Progenitor cell of endocrine pancreas (in vitro differentiated cells): ENCODE data around the gene ZDHHC21. TPM values are rescaled to one million over a fixed set of nuclear protein-coding genes. Genes with fewer than 3 reads are reported as not detected.
"Not testable (repeated sequence)": the region's sequence is repeated elsewhere in the genome, so short reads cannot be mapped to it uniquely, and the experiment has no call there.

Experiments used
- DNase-seq: peaks from one replicate; pipeline ENCODE4 v3.0.0; 2021; ENCODE audit warnings: low spot score; ENCODE audit not compliant: unreplicated experiment
- H3K27ac Mint-ChIP-seq: 2 replicates; pipeline ENCODE4 v1.8.0; 2021; ENCODE audit warnings: mild to moderate bottlenecking, moderate library complexity, mixed read lengths
- H3K27me3 Mint-ChIP-seq: 2 replicates; pipeline ENCODE4 v1.8.0; 2021; ENCODE audit warnings: mixed read lengths
- H3K36me3 Mint-ChIP-seq: 2 replicates; pipeline ENCODE4 v1.8.0; 2022; ENCODE audit warnings: mixed read lengths; ENCODE audit not compliant: insufficient read depth
- H3K4me1 Mint-ChIP-seq: 2 replicates; pipeline ENCODE4 v1.8.0; 2021; ENCODE audit warnings: low read depth, mixed read lengths
- H3K4me3 Mint-ChIP-seq: 2 replicates; pipeline ENCODE4 v1.8.0; 2021; ENCODE audit warnings: low read depth, mild to moderate bottlenecking, moderate library complexity, mixed read lengths
- H3K9me3 Mint-ChIP-seq: 2 replicates; pipeline ENCODE4 v1.8.0; 2021; ENCODE audit warnings: low read depth, mixed read lengths
- total RNA-seq: library from RNA; stranded (reverse); gene quantifications from 2 replicates; pipeline ENCODE4 v1.2.1, GENCODE V29; 2021
- TF ChIP-seq, protein P1 (sequence below): fragments of 200-600 bp; sonication (generic); IDR thresholded peaks from one replicate; pipeline ENCODE4 v1.5.0; 2021; ENCODE audit warnings: antibody characterized with exemption, mild to moderate bottlenecking; ENCODE audit not compliant: unreplicated experiment

ZDHHC21 gene
- total RNA-seq, 1 donor from 2014 or later = 20.0 TPM

DNA sequence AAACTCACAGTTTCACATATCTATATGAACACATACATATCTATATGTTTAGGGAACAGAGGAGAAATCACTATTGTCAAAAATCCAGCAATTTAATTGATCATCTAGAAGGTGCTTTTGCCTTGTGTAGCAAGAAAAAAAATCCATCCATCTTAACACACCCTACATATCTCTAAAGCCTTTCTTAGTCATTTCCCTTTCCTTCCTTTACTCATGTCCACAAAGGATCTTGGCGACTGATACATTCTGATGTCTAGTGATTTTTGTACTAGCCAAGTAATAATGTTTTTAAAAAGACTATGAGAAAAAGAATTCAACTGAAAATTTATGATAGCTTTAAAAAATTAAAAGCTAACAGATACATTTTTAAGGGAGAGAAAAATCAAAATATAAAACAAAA lies 22.5 kb downstream of the ZDHHC21 start:
- H3K4me3 Mint-ChIP-seq = no peak overlapping the region
- no peaks in the 10 kb centered on the region for H3K4me1 Mint-ChIP-seq
- TF ChIP-seq, protein P1, sequence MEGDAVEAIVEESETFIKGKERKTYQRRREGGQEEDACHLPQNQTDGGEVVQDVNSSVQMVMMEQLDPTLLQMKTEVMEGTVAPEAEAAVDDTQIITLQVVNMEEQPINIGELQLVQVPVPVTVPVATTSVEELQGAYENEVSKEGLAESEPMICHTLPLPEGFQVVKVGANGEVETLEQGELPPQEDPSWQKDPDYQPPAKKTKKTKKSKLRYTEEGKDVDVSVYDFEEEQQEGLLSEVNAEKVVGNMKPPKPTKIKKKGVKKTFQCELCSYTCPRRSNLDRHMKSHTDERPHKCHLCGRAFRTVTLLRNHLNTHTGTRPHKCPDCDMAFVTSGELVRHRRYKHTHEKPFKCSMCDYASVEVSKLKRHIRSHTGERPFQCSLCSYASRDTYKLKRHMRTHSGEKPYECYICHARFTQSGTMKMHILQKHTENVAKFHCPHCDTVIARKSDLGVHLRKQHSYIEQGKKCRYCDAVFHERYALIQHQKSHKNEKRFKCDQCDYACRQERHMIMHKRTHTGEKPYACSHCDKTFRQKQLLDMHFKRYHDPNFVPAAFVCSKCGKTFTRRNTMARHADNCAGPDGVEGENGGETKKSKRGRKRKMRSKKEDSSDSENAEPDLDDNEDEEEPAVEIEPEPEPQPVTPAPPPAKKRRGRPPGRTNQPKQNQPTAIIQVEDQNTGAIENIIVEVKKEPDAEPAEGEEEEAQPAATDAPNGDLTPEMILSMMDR = no peak
- no peaks in the 10 kb centered on the region for H3K27me3 Mint-ChIP-seq
- peaks cover 12% of the 10 kb centered on the region for H3K36me3 Mint-ChIP-seq
- H3K9me3 Mint-ChIP-seq = no peaks in the 10 kb centered on the region
- no peak overlapping the region for H3K27ac Mint-ChIP-seq
- no peak for DNase-seq

DNA sequence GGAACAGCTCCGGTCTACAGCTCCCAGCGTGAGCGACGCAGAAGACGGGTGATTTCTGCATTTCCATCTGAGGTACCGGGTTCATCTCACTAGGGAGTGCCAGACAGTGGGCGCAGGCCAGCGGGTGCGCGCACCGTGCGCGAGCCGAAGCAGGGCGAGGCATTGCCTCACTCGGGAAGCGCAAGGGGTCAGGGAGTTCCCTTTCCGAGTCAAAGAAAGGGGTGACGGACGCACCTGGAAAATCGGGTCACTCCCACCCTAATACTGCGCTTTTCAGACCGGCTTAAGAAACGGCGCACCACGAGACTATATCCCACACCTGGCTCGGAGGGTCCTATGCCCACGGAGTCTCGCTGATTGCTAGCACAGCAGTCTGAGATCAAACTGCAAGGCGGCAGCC lies 29.2 kb downstream of the ZDHHC21 start:
- not testable (repeated sequence) for H3K9me3 Mint-ChIP-seq, H3K4me3 Mint-ChIP-seq, H3K36me3 Mint-ChIP-seq, DNase-seq, H3K27me3 Mint-ChIP-seq, H3K4me1 Mint-ChIP-seq, H3K27ac Mint-ChIP-seq

DNA sequence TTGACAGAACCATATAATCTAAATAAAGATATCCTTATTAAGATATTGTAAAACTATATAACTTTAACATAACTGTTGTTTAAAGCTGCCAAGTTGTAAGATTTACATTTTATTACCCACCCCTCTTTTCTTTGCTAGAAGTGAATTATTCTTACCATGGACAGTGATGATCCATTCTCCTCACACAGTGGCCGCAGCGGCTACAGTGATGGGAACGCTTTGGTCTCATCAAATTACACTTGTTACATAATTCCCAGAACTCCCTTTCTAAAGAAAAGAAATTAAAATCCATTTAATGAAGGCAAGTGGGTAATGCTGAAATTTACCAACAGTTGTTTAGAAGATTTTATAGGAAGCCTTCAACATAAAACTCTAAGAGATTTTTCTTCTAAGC lies 31.2 kb downstream of the ZDHHC21 start:
- no peak overlapping the region for H3K27ac Mint-ChIP-seq
- H3K4me1 Mint-ChIP-seq = no peaks in the 10 kb centered on the region
- H3K36me3 Mint-ChIP-seq = peaks cover 25% of the 10 kb centered on the region
- no peaks in the 10 kb centered on the region for H3K27me3 Mint-ChIP-seq
- DNase-seq = no peak
- H3K4me3 Mint-ChIP-seq = no peak overlapping the region
- H3K9me3 Mint-ChIP-seq = no peaks in the 10 kb centered on the region
- TF ChIP-seq, protein P1 = no peak

DNA sequence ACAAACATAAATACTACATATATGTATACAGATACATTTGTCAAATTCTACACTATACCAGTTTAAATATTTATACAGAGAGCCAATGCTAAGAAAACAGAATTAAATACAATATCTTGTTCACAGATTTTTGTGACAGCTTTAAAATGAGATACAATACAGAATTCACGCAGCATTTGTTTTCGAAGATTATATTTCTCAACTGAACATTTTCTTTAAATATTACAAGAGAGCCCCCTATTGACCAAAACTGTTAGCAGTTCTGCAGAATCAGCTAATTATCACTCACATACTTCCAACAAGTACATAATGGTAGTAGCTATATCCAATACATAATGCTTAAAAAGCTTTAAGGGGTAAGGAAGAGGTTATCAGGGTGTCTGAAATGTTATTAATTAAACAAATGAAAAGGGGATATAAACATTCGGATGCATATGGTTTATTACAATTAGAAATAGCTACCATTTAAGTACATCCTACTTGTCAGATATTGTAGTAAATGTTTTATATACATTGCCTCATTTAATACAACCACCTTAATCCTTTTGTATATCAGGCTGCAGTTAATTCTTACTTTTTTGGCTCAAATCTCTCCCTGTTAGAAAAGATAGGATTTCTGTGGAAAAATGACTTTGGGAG lies 31.7 kb downstream of the ZDHHC21 start:
- Mint-ChIP-seq H3K27ac (no peak overlapping the region), H3K36me3 (peaks cover 29% of the 10 kb centered on the region), H3K27me3 (no peaks in the 10 kb centered on the region), H3K9me3 (no peaks in the 10 kb centered on the region), H3K4me1 (no peaks in the 10 kb centered on the region), H3K4me3 (no peak overlapping the region)
- DNase-seq = no peak
- TF ChIP-seq, protein P1 = peak; percentile 64

DNA sequence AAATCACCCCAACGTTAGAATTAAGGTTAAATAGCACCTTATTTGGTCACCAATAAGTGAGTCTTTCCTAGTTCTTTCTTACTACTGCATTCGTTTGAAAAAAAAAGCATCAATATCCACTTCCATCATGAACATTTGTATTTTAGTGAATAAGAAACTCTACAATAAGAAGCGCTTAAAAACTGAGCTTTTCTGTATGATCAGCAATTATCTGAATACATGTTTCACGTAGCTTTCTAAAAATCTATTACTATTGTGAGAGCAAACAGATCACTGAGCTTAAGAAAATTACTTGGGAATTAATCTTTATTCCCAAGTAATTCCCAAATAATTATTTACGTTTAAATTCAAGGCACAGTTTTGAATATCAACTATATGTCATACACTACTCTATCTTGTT lies 32.5 kb downstream of the ZDHHC21 start:
- TF ChIP-seq, protein P1 = no peak
- H3K27ac Mint-ChIP-seq = peak overlapping the region; percentile 29

DNA sequence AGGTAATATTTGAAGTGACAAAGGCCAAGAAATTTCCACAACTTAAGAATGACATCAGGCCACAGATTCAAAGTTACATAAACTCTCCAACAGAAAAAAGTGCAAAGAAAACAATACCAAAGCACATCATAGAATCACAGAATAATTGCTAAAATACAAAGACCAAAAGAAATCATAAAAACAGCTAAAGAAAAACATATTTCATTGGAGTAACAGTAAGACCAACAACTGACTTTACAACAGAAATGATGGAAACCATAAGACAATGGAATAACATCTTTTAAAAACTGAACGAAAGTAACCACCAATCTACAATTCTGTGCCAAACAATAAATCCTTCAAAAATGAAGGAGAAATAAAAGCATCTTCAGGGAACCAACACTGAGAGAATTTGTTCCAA lies 38.3 kb downstream of the ZDHHC21 start:
- Mint-ChIP-seq H3K4me1 (no peaks in the 10 kb centered on the region), H3K4me3 (no peak overlapping the region), H3K36me3 (peaks cover 49% of the 10 kb centered on the region), H3K9me3 (peaks cover 16% of the 10 kb centered on the region), H3K27ac (no peak overlapping the region), H3K27me3 (no peaks in the 10 kb centered on the region)
- TF ChIP-seq, protein P1 = no peak
- DNase-seq = no peak

More for the DNA sequence above, 32.5 kb downstream of the ZDHHC21 start:
- H3K4me1 Mint-ChIP-seq = no peaks in the 10 kb centered on the region
- peaks cover 5% of the 10 kb centered on the region for H3K9me3 Mint-ChIP-seq
- peaks cover 34% of the 10 kb centered on the region for H3K36me3 Mint-ChIP-seq
- no peak overlapping the region for H3K4me3 Mint-ChIP-seq
- no peaks in the 10 kb centered on the region for H3K27me3 Mint-ChIP-seq
- no peak for DNase-seq
